ENCODE data around the gene RPS21.

RPS21 gene

GRCh38 chr20:62386383-62387218, at the start of gene RPS21:
RPS21 (plus strand) TSS chr20:62387103; CDS start chr20:62387339, 236 bp downstream.
- peak; percentile 97 for DNase-seq (ENCODE audit: low spot score)
- no peak for TF ChIP-seq CTCF (IDR thresholded peaks at IDR 0.05; ENCODE audit: extremely low read depth, missing control alignments)

DNA sequence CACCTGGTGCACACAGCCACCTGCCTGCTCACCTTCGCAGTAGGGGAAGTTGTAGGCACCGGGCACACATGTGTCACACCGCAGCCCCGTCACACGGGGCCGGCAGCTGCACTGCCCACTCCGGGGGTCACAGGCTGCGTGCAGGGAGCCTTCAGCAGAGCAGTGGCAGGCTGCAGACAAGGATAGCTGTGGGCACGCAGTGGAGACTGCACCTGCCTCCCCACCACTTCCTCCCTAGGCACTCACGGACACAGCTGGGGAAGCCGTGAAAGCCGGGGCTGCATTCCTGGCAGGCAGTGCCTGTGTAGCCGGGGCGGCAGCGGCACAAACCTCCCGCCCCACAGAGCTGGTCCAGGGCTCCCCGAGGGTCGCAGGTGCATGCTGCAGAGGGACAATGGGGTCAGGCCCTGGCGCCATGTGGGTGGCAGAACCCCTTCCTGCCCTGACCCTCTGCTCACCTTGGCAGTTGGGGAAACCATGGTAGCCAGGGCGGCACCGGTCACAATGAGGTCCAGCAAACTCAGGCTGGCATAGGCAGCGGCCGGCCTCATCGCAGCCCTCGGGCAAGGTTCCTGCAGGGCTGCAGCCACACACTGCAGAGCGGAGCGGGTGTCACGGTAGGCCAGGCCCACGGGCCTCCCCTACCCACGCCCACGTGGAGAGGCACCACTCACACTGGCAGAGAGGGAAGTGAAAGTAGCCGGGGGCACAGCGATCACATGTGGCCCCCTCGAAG, 49.2 kb upstream of the RPS21 start:
- no peak for DNase-seq (ENCODE audit: low spot score)
- no peak for TF ChIP-seq CTCF (IDR thresholded peaks at IDR 0.05; ENCODE audit: extremely low read depth, missing control alignments)

- no peak for TF ChIP-seq CTCF (IDR thresholded peaks at IDR 0.05; ENCODE audit: extremely low read depth, missing control alignments)
- DNase-seq (ENCODE audit: low spot score) = no peak
Observed at GRCh38 chr20:62338294-62338620, 48.6 kb upstream of the RPS21 start.

- no peak for TF ChIP-seq CTCF (IDR thresholded peaks at IDR 0.05; ENCODE audit: extremely low read depth, missing control alignments)
- DNase-seq (ENCODE audit: low spot score) = peak; percentile 83
Observed at GRCh38 chr20:62339647-62340062, 47.2 kb upstream of the RPS21 start.

GRCh38 chr20:62342910-62343309, 44.0 kb upstream of the RPS21 start:
- DNase-seq (ENCODE audit: low spot score) = no peak
- TF ChIP-seq CTCF (IDR thresholded peaks at IDR 0.05; ENCODE audit: extremely low read depth, missing control alignments) = no peak

- no peak for TF ChIP-seq CTCF (IDR thresholded peaks at IDR 0.05; ENCODE audit: extremely low read depth, missing control alignments)
- no peak for DNase-seq (ENCODE audit: low spot score)
Observed at GRCh38 chr20:62344092-62344491, 42.8 kb upstream of the RPS21 start.

- no peak for DNase-seq (ENCODE audit: low spot score)
- no peak for TF ChIP-seq CTCF (IDR thresholded peaks at IDR 0.05; ENCODE audit: extremely low read depth, missing control alignments)
Observed at GRCh38 chr20:62344782-62345181, 42.1 kb upstream of the RPS21 start.

Data from GM20000 (cell line).